GM12878 (cell line): ENCODE results near the gene ANKRD23. TPM values are rescaled to one million over a fixed set of nuclear protein-coding genes. Genes with fewer than 3 reads are reported as not detected.
A peak's percentile ranks its signal among the peaks of the same experiment; 100 is the strongest.

Source experiments
- ATAC-seq: fragments of 200-7000 bp; cut with Tn5 transposase; 3 replicates; pipeline ENCODE4 v1.9.1; 2020; ENCODE audit warnings: mild to moderate bottlenecking, moderate library complexity
- BruUV-seq: library from RNA; stranded (reverse); fragments of 400-500 nt; replicated peaks from 2 replicates; lab custom pipeline; 2021; lab: Mats Ljungman, UMichigan
- CTCF ChIA-PET: fragments of 300-600 bp; sonication (Branson Sonifier 250); formaldehyde crosslinking; extraction: SDS; loops from one replicate; lab custom pipeline; 2021; ENCODE audit warnings: inconsistent platforms; lab: Yijun Ruan, JAX
- POLR2A ChIA-PET: fragments of 350-600 bp; formaldehyde crosslinking; extraction: SDS; loops from one replicate; lab custom pipeline; 2021; ENCODE audit warnings: inconsistent platforms; lab: Charles Lee
- RAD21 ChIA-PET: fragments of 300-600 bp; sonication (Branson Sonifier 250); formaldehyde crosslinking; loops from one replicate; lab custom pipeline; 2023; ENCODE audit warnings: antibody characterized with exemption; ENCODE audit not compliant: unreplicated experiment; lab: Charles Lee
- SMC1A ChIA-PET: fragments of 300-600 bp; sonication (Branson Sonifier 250); formaldehyde crosslinking; loops from one replicate; lab custom pipeline; 2023; ENCODE audit not compliant: unreplicated experiment, uncharacterized antibody; lab: Charles Lee
- DNase-seq: peaks from one replicate; pipeline ENCODE4 v3.0.0-alpha.2; 2011; ENCODE audit warnings: low read depth, low spot score
- FAIRE-seq: peaks from 3 replicates; lab custom pipeline; 2011; peaks lifted over from hg19 to GRCh38; lab: Jason Lieb, UNC
- H2AFZ ChIP-seq: 2 replicates; pipeline ENCODE4 v1.6.0; 2011; ENCODE audit warnings: low read depth, low read length, control low read depth; ENCODE audit not compliant: control insufficient read depth
- H3K27ac ChIP-seq: 2 replicates; pipeline ENCODE4 v1.5.1; 2011; ENCODE audit warnings: control low read depth; ENCODE audit not compliant: control insufficient read depth, insufficient read depth
- H3K27me3 ChIP-seq, 2 experiments: replicated peaks in 1 of 2; 2 replicates each; pipeline versions ENCODE4 v1.6.0 to v1.6.1; 2011; ENCODE audit warnings: low read length in 1 of 2; ENCODE audit not compliant: control insufficient read depth in 2 of 2, insufficient read depth in 2 of 2
- H3K36me3 ChIP-seq, 2 experiments: 2 replicates each; pipeline ENCODE4 v1.5.1; 2011; ENCODE audit warnings: low read length in 1 of 2; ENCODE audit not compliant: control insufficient read depth in 2 of 2, insufficient read depth in 2 of 2
- H3K4me1 ChIP-seq: 2 replicates; pipeline ENCODE4 v1.6.1; 2011; ENCODE audit warnings: mild to moderate bottlenecking, low read length, moderate library complexity, mixed read lengths; ENCODE audit not compliant: control insufficient read depth, insufficient read depth
- H3K4me2 ChIP-seq: 2 replicates; pipeline ENCODE4 v1.6.0; 2011; ENCODE audit warnings: control low read depth; ENCODE audit not compliant: control insufficient read depth, insufficient read depth
- H3K4me3 ChIP-seq: fragments of 200-600 bp; sonication (generic); 2 replicates; pipeline ENCODE4 v1.5.1; 2016
- H3K79me2 ChIP-seq: 2 replicates; pipeline ENCODE4 v1.6.0; 2011; ENCODE audit warnings: low read length; ENCODE audit not compliant: control insufficient read depth, insufficient read depth
- H3K9ac ChIP-seq: 2 replicates; pipeline ENCODE4 v1.8.0; 2011; ENCODE audit warnings: low read length, control low read depth, mixed read lengths; ENCODE audit not compliant: control insufficient read depth, insufficient read depth
- H3K9me3 ChIP-seq: replicated peaks from 3 replicates; pipeline ENCODE4 v1.5.1; 2011; ENCODE audit warnings: mild to moderate bottlenecking, low read length; ENCODE audit not compliant: control insufficient read depth, insufficient read depth
- H4K20me1 ChIP-seq: 2 replicates; pipeline ENCODE4 v1.6.0; 2011; ENCODE audit not compliant: control insufficient read depth, insufficient read depth
- BHLHE40 ChIP-seq, 2 experiments: fragments of 450-650 bp in 1 of 2; IDR thresholded peaks; 2 replicates each; pipeline ENCODE4 v1.6.1; 2011 to 2017; ENCODE audit warnings: low read depth in 2 of 2, borderline replicate concordance in 1 of 2, improper control_type of control experiment in 1 of 2, low read length in 1 of 2, mild to moderate bottlenecking in 1 of 2
- CHD2 ChIP-seq: IDR thresholded peaks from 2 replicates; pipeline ENCODE4 v1.6.1; 2011; ENCODE audit warnings: low read depth, low read length, improper control_type of control experiment, borderline replicate concordance
- CREB1 ChIP-seq: IDR thresholded peaks from 2 replicates; pipeline ENCODE4 v1.6.1; 2012; ENCODE audit warnings: low read depth, mild to moderate bottlenecking, inconsistent platforms
- RAD51 ChIP-seq: fragments of 450-650 bp; IDR thresholded peaks from 2 replicates; pipeline ENCODE4 v1.6.1; 2016; ENCODE audit warnings: moderate library complexity, mild to moderate bottlenecking, inconsistent platforms
- RELA ChIP-seq: fragments of 450-650 bp; IDR thresholded peaks from 2 replicates; pipeline ENCODE4 v1.8.0; 2014; ENCODE audit warnings: borderline replicate concordance; ENCODE audit not compliant: partially characterized antibody
- RELB ChIP-seq: fragments of 450-650 bp; IDR thresholded peaks from 2 replicates; pipeline ENCODE4 v1.6.1; 2017; ENCODE audit warnings: low read depth, mild to moderate bottlenecking, moderate library complexity
- SRF ChIP-seq, 2 experiments: IDR thresholded peaks; 2 replicates each; pipeline ENCODE4 v1.6.1; 2011; ENCODE audit warnings: low read depth in 2 of 2, low read length in 2 of 2, mild to moderate bottlenecking in 1 of 2, moderate library complexity in 1 of 2
- TCF12 ChIP-seq: IDR thresholded peaks from 2 replicates; pipeline ENCODE4 v1.6.1; 2011; ENCODE audit warnings: low read depth, mild to moderate bottlenecking, low read length
- USF1 ChIP-seq: IDR thresholded peaks from 2 replicates; pipeline ENCODE4 v1.6.1; 2011; ENCODE audit warnings: borderline replicate concordance, low read depth, mild to moderate bottlenecking, moderate library complexity, mixed read lengths, low read length; ENCODE audit not compliant: insufficient read depth; ENCODE audit errors: extremely low read length
- USF2 ChIP-seq: IDR thresholded peaks from 2 replicates; pipeline ENCODE4 v1.6.1; 2011; ENCODE audit warnings: low read depth, low read length, improper control_type of control experiment, borderline replicate concordance
- YY1 ChIP-seq: IDR thresholded peaks from 2 replicates; pipeline ENCODE4 v1.6.1; 2011; ENCODE audit warnings: low read depth, mild to moderate bottlenecking, low read length
- WGBS: methylation state at CpG from one replicate; pipeline ENCODE4 v1.1.6; 2016; ENCODE audit warnings: low lambda C conversion rate; ENCODE audit not compliant: insufficient replicate concordance, insufficient coverage; ENCODE audit errors: missing lambda C conversion rate; 5-methylcytosine and 5-hydroxymethylcytosine counted together
- in situ Hi-C: fragments of 300-500 bp; cut with MboI; formaldehyde crosslinking; loops from 9 replicates; pipeline ENCODE4 v1.14.3; 2018; ENCODE audit warnings: mixed read lengths
- intact Hi-C: fragments of 100-400 bp; cut with micrococcal nuclease; formaldehyde crosslinking; loops from one replicate; pipeline ENCODE4 v1.14.2; 2022; ENCODE audit not compliant: unreplicated experiment
- polyA plus RNA-seq, 11 experiments: library from polyadenylated mRNA; depleted of rRNA in 4 of 11; unstranded in 6 of 11; stranded (reverse) in 5 of 11; fragments of >200 nt; fragmentation: Nextera tagmentation in 4 of 11; fragmentation: Illumina TruSeq in 1 of 11; extraction: Ambion mirVana in 4 of 11; extraction: Trizol in 1 of 11; gene quantifications; 1 replicate in 1 of 11; 2 replicates in 10 of 11; pipeline versions ENCODE4 v1.2.1 to v1.2.3, GENCODE V29; 2011 to 2016; ENCODE audit warnings: inconsistent platforms in 2 of 11, missing spikeins in 2 of 11, low read depth in 1 of 11
- total RNA-seq, 4 experiments: library from RNA; depleted of rRNA in 3 of 4; stranded (reverse); fragments of >200 nt in 3 of 4; fragmentation: Illumina TruSeq in 1 of 4; extraction: Trizol in 1 of 4; gene quantifications; 2 replicates each; pipeline versions ENCODE4 v1.2.1 to v1.2.3, GENCODE V29; 2013 to 2021

The ANKRD23 gene
- total and polyA plus RNA-seq, 10 of the 15 experiments (the other 5 are each of a cell fraction or from before 2014, with no cell fraction given) = 0.34 to 5.3 (median 2.7) TPM

GRCh38 chr2:96866986-96867755 is 23.4 kb upstream of the ANKRD23 start:
- TSS peak; percentile 65 for BruUV-seq
- peaks cover 14% of the 10 kb centered on the region for H3K4me1 ChIP-seq
- WGBS = 76% methylated on average over 22 of the region's 22 CpGs
- DNase-seq (no peak), FAIRE-seq (no peak), ATAC-seq (no peak)
- H3K27me3 ChIP-seq = no peaks in the 10 kb centered on the region; a peak in 1 of 4 replicates
- peak overlapping the region; percentile 90 for H3K4me2 ChIP-seq
- no peaks in the 10 kb centered on the region for H4K20me1 ChIP-seq
- H3K79me2 ChIP-seq = peaks cover 38% of the 10 kb centered on the region
- in situ Hi-C loops = no loop called here
- peak overlapping the region; percentile 86 for H3K27ac ChIP-seq
- H3K36me3 ChIP-seq = peaks cover 8 to 23% of the 10 kb centered on the region in 2 experiments; a peak in 3 of 4 replicates
- no peaks in the 10 kb centered on the region for H3K9me3 ChIP-seq
- RAD21 ChIA-PET = interaction anchor here (0.6 to 3.0 kb wide), 4 partner anchors 9 to 84 kb away, joined by 3 to 39 read pairs (median 8); partner anchors contain the start of gene ANKRD39
- POLR2A ChIA-PET = interaction anchor here (3.6 kb wide), 1 partner anchor 10 kb away, joined by 30 read pairs; the partner anchor contains the start of gene ANKRD39
- CTCF ChIA-PET = interaction anchor here (1.0 kb wide), 1 partner anchor 9 kb away, joined by 5 read pairs; the partner anchor contains the start of gene ANKRD39
- H3K9ac ChIP-seq = peak overlapping the region; percentile 85
- peak overlapping the region; percentile 95 for H3K4me3 ChIP-seq
- TF ChIP-seq RAD51 = peak; percentile 86
- TF ChIP-seq USF2 = peak; percentile 7; the same call in 1 of the 2 replicates
- TF ChIP-seq CHD2 = no peak
- TF ChIP-seq YY1 = peak; percentile 86
- peak in 1 of 2 experiments; percentile 47; a peak in 2 of 4 replicates for TF ChIP-seq BHLHE40 (IDR thresholded peaks at IDR 0.05; ENCODE audit: borderline replicate concordance in 1 of 2, low read depth in 2 of 2, low read length in 1 of 2)
- TF ChIP-seq SRF (IDR thresholded peaks at IDR 0.05; ENCODE audit: low read depth in 2 of 2, low read length in 2 of 2) = 0 out of 4 replicates have a peak, but pooled peaks of 1 of the 2 experiments have one; percentile 31
- no peak for TF ChIP-seq RELA
- no peak for TF ChIP-seq RELB
- no peak for TF ChIP-seq TCF12
- TF ChIP-seq CREB1 = no peak
- TF ChIP-seq USF1 = peak; percentile 72
- SMC1A ChIA-PET = interaction anchor here (0.6 to 2.6 kb wide), 3 partner anchors 10 to 84 kb away, joined by 3 to 13 read pairs (median 3); partner anchors contain the start of gene ANKRD39
- H2AFZ ChIP-seq = no peak overlapping the region
- intact Hi-C loops = loop anchor here (5.0 kb wide), 1 partner anchor 230 kb away; the partner anchor contains the start of gene KANSL3
